Renal pelvis (tissue), 4 donors: ENCODE measurements around the gene PRSS56. TPM values are rescaled to one million over a fixed set of nuclear protein-coding genes. Genes with fewer than 3 reads are reported as not detected.

Experiments used
- DNase-seq: peaks from one replicate; pipeline ENCODE4 v3.0.0-alpha.2; 2013
- polyA plus RNA-seq, 3 donors: library from polyadenylated mRNA; unstranded; fragments of 120-200 nt; gene quantifications; one replicate each; pipeline ENCODE4 v1.2.1, GENCODE V29; 2013; ENCODE audit not compliant: insufficient read length in 3 of 3

Gene PRSS56
- polyA plus RNA-seq, 3 donors: 0.13 TPM; not detected in 2

DNA sequence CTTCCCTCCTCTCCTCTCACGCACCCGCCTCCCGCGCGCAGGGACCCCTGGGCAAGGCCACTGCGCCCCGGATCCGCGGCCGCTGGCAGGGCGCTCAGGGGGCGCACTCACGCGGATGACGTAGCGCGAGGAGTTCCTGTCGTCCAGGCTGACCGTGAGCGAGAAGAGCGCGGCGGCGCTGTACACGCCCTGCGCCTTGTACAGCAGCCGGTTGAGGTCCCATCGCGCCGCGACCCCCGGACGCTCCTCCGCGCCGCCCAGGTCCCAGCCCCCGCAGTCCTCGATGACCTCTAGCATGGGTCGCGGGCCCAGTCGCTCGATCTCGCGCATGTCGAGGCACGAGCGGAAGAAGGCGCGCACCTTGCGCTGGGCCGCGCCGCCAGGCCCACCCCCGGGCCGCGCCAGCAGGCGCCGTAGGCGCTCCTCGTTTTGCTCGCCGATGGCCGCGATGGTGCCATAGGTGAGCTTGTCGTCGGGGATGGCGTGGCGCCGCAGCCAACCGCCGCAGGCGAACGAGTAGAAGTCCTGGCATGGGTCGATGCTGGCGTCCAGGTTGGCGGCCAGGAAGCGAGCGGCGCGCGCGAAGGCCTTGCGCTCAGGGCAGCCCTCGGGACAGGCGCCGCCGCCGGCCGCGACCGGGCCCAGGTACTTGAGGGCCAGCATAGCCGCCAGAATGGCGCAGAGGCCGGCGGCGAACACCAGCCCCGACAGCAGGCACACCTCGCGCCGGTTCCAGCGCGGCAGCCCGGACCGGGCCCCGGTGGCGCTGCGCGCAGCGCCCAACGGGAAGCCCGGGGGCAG is 34.2 kb upstream of the PRSS56 start:
- no peak for DNase-seq

DNA sequence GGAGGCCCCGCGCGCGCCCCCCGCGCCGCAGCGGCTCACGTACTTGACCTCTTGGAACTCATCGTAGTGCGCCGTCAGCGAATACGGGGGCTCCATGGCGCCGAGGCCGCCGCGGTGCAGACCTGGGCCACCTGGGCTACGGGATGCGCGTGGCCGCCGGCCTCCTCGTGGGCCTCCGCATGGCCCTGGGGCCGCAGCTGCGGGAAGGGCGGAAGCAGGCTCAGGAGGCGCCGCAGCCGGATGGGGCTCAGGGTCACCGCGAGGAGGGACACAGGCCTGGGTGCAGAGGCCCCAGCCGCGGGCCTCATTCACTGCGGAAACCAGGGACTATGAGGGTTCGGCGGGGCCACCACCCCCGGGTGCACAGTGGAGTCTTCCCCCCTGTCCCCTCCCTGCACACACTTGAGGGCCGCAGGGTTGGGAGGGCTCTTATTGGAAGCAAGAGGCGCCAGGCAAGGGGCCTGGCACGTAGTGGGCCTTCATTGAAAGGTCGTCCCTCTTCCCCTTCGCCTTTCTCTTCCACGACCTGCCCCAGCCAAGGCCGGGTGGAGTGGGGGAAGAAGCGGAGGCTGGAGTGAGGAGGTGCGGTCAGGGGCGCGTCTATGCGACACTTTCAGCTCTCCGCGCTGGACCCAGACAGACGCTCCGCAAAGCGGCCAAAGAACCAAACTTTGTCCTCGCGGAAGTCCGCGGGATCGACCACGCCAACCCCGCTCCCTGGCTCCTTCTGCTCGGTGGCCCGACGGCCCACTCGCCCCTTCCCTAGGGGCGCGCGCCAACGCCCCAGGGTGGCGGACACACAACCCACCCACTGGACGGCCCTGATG is 33.4 kb upstream of the PRSS56 start:
- no peak for DNase-seq

DNA sequence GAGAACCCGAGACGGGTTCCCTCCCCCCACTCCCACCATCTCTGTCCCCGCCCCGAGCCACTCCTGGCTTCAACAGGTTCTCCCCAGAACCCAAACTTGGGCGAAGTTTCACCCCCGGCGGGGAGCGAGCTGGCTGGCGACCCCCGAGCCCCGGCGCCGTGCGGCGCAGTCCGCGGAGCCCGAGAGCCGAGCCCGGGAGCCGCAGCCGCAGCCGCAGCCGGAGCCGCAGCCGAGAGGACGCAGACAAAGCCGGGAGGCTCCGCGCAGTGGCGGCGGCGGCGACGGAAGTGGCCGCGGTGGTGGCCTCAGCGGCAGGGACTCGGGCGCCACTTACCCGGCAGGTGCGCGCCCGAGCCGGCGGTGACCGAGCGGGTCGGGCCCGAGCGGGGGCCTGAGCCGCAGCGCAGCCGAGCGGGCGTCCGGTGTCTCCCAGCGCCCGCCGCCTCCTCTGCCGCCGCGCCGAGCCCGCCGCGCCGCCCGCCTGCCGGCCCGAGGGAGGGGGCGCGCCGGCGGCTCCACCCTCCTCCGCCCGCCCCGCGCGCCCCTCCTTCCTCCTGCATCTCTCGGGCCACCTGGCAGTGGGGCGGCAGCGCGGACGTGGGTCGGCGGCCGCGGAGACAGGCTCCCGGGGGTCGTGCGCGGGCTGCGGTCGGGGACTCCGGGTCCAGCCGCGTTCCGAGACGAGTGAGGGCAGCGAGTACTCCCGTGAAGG is 32.6 kb upstream of the PRSS56 start, which contains the start of gene ECEL1:
TSS of gene ECEL1 (minus strand) at position 450 of the 712 bp plus-strand sequence. CDS start 1,181 bp downstream, outside the sequence.
- DNase-seq: no peak

DNA sequence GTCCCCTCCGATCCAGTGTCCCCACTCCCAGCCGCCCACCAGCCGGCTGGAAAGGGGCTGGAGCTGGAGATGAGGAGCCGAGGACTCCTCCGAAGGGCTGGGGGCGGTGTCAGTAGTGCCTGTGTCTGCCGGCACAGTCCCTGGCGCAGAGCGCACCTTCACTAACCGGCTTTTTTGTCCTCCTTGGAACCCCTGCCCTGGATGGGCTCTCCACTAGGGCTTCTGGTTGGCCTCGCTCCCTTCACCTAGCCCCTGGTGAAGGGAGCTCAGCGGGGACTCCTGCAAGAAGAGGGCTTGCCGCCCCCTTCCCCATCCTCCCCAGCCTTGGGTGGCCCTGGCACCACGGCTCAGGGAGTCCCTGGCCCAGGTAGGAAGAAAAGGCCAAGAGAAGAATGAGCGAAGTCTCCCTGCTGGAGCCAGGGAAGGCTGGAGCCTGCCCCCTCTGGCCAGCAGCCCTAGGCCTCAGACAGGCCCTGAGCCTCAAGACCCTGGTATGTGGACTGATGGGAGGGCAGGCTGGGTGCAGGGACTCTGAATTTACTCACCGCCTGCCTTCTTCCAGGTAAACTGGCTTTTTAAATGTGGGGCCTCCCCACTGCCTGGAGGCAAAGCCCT is 32.0 kb upstream of the PRSS56 start:
- no peak for DNase-seq

DNA sequence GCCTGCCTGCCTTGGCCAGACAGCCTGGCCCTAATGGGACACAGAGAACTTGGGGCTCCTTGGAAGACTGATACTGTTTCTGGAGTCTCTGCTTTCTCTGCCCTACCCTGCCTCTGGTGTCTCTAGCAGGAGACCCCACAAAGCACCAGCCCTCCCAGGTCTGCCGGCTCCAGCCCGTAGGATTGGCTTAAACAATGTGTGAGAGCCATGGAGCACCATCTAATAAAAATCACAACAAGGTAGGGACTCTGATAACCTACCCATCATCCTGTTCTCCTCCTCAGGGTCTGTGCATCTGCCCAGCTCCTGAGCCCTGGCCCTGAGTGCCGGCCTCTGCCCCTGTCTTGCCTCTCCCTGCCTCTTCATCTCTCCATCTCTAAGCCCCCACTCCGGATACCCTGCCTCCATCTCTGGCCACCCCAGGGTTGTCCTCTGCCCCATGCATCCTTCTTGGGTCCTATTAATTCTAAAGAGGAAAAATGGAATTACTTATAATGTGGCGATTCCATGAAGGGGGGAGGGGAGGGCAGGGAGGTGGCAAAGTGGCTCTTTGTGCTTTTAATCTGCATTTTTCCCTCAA is 31.4 kb upstream of the PRSS56 start:
- DNase-seq: no peak

DNA sequence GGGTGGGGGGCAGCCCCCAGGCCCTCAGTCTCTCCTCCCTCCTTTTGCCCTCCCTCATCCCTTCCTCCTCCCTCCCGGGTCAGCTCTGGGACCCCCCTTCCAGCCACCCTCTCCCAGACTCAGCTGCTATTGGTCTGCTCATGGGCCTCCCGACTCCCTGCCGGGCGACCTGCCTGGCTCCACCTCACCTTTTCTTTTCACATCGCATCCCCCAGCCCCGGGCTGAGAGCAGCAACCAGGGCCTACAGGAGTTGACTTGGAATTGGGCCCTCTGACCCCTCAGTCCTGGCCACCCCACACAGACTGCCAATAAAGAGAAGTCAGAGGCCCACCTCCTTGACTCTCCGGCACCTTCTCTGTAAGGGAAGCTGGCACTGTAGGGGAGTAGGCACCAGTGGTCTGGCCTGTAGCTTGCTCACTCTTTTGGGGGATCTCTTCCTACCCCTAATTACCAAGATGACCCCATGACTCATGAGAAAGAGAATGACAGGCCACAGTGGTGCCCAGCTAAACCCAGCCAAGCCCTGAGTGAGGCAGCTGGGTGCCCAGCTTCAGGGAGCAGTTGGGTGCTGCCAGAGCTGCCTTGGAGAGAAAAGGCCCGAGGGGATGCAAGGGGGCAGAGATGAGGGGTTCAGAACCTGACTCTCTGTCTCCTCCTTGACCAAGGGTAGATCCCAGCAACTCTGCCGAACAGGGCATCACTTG is 30.5 kb upstream of the PRSS56 start:
- no peak for DNase-seq

DNA sequence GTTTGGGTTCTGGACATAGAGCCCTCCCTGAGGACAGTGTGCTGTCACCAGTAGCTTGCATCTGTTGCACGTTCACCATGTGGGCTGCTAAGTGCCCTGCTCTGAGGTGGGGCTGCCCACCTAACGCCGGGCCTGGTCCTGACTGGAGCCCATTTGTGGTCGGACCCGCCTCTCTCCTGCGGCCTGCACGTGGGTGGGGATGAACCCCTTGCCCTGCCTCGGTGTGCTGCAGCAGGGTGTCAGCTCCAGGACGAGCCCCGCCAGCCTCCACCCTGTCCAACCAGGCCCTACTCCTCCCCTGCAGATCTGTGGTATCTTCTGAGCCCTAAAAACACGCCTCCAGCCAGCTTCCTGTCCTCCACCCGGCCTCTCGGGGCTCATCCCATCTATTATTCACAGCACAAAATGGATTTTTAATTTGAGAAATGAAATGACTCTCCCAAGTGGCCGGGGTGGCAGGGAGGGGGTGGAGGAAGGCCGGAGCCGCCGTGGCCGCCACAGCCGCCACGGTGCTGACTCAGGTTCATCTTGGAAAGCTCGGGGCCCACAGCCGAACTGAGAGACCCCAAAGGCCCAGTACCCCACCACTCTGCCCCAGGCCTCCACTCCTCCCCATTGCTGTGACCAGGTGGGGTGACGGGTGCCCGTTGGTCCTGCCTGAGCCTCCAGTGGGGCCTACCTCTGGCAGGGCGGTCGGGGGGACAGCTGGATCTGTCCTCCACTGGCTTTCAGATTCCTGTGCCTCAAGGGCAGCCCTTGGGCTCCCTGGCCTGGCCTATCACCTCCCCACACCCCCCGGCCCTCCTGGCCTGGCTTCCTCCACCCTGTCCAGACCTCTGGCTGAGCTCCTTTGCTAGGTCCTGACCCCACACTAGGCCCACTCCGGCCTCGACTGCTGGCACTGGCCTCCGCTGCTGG is 29.7 kb upstream of the PRSS56 start:
- DNase-seq: no peak

DNA sequence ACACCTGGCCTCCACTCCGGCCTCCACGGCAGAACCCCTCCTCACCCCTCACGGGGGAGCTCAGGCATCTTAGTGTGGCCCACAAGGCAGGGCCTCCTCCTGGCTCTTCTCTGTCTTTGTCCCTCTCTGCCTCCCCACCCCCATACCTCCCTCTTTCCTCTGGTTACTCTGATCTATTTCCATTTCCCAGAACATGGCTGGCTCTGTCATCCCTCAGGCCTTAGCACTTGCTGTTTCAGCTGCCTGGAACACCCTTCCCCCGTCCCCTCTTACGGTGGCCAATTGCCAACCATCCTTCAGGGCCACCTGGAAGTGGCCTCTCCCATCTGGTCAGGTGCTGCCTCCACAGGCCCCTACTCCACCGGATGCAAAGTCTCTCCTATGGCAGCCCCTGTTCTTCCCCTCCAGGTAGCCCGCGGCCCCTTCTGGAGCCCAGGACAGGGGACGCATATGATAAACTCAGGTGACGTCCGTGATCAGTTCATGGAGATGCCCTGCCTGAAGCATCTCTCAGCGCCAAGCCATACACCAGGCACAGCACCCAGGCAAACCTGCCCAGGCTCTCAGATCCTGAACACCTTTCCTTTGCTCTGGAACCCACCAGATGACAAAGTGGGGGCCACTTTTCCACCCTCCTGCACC is 28.9 kb upstream of the PRSS56 start:
- DNase-seq: no peak

DNA sequence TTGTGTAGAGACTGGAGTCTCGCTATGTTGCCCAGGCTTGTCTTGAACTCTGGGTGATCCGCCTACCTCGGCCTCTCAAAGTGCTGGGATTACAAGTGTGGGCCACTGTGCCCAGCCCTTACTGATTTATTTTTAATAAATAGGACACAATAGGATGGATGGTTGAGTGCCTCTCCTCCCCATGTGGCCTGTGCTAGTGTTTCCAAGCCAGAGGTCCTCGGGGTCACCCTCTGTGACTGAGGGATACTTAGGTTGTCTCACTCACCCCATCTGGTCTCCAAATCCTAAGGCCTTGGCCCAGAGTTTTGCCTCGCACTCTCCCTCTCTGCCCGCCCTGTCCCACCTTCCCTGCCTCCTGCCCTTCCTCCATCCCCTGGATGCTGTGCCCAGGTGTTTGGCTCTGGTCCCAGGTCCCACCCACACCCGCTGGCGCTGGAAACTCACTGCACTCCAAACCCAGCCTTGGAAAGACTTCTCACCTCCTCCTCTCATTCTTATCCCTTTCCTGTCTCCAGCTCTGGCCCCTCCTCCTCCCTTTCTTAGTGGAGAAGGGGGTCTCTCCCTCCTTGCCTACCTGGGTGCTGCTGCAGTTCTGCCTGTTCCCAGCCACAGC is 27.8 kb upstream of the PRSS56 start:
- DNase-seq: no peak

DNA sequence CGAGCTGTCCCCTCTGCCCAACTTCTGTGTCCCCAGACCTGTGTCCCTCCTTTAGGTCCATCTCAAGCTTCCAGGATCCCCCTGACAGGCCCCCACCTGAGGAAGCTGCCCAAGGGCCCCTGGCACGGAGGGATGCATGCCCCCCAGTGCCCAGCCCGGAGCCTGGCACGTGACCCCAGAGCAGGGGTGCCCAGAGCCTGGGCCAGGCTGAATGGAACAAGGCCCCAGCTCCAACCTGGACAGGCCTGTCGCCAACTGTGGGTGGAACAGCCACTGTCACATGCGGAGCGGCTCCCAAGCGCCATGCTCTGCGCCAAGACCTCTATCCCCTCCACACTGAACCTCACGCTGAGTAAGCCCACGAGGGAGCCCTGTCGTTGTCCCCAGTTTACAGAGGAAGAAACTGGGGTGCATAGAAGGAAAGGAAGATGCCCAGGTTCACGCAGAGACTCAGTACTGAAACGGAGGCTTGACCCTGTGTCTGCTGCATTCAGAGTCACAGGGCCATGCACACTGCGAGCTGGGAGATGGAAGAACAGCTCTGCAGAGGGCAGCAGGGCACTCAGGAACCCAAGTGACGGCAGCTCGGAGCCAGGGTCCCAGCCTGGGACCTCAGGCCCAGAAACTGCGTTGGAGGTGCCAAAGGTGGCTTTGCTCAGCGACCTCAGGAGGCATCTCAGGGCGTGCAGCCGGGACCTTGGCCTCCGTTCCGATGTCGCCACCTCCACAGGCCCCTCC is 27.1 kb upstream of the PRSS56 start:
- DNase-seq: no peak

DNA sequence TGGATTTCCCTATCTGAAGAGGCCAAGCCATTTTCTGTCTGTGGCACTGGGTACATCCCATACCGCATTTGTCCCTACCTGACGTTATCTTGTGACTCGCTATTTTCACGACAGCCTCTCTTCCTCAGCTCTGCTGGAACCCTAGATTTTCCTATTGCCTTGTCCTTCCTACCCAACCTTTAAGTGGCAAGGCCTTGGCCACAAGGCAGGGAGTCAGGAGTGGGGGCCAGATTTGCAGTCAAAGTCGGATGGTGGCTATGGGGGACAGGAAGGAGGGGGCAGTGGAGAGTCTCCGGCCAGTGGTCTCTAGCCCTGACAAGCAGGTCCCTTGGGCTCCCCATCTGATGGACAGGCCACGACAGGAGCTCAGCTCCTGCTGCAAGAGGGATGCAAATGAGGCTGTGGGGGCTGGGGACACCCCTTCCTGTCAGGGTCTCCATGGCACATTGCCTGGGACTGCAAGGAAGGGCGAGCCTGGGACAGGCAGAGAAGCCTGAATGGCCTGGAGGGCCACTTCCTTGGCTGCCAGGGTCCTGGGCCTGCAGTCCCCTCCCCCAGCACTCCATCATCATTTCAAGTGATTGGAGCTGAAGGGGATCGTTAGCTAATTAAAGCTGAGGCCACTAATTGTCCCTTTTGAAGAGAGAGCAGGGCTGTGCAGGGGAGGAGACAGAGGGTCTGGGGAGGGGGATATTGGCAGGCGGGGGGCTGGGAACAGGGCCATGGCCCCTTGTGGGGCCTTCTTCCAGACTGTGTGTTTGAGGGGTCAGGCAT is 26.3 kb upstream of the PRSS56 start:
- no peak for DNase-seq

DNA sequence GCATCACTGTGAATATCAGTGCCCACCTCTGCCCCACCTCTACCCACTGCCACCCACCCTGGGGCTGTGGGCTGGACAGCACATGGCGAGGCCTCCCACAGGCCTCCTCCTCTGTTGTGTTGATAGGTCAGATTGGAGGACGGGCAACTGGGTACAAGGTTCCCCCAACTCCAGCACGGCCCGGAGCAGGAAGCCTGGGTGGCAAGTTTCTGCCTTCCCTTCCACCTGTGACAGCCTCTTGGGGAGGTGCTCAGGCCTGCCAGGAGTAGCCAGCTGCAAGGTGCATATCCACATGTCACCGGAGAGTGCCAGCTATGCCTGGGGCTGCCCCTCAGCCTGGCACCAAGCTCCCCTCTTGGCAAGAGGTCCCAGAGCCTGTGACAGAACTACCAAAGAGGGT is 25.6 kb upstream of the PRSS56 start:
- DNase-seq: no peak

DNA sequence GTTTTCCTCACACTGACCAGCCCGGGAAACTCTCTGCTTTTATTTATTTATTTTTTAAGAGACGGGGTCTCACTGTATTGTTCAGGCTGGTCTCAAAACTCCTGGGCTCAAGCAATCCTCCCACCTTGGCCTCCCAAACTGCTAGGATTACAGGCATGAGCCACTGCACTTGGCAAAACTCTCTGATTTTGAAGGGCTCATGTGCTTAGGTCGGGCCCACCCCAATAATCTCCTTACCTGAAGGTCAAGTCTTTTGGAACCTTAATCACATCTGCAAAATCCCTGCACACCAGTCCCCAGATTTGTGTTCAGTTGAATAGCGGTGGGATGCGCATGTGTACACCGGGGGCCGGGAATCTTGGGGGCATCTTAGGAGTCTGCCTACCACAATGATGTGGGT is 24.9 kb upstream of the PRSS56 start:
- no peak for DNase-seq

DNA sequence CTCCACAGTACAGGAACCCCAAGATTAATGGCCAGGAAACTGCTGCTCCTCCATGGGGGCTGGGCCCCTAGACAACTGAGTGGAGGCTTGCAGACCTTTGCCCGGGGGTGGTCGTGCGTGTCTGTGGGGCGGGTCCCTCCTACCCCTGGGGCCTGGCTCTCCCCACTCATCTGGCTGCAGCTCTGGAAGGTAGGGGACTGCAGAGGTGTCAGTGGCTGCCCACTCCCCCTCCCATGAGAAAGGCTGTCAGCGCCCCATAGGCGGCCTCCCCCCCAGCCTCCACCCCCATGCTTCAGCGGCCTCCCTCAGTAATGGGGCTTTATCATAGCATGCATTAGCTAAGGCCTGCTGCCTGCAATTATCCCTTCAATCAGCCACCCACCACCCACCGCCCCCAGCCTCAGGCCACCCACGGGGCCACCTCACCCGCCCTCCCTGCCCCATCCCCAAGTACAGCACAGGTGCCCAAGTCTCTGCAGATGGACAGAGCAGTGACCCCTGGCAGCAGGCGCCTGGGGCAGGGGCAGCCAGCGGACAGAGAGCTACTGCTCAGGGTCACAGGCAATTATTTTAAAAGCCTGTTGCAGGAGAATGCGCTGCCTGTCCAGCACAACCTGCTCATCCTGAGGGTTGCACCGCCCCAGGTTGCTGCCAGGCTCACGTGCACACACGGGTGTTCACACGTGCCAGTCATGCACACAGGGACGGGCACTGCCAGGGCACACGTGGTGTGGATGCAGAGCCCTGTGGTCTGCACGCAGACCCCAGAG is 23.5 kb upstream of the PRSS56 start:
- no peak for DNase-seq

DNA sequence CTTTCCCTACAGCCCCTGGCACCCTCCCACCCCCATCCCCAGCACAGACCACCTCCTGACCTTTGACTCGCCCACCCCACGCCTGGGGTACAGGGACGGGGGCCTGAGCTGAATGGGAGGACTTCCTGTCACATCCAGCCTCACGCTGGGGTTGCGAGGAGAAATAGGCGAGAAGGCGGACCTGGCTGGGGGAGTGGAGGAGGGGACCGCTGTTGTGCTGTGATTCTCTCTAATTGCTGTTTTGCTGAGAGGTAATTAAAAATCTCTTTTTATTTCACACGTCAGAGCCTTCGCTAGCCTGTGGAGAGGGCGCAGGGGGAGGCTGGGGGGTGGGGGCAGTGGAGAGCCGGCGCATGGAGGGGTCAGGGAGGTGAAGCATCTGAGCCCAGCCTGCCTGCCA is 22.8 kb upstream of the PRSS56 start:
- DNase-seq: no peak

DNA sequence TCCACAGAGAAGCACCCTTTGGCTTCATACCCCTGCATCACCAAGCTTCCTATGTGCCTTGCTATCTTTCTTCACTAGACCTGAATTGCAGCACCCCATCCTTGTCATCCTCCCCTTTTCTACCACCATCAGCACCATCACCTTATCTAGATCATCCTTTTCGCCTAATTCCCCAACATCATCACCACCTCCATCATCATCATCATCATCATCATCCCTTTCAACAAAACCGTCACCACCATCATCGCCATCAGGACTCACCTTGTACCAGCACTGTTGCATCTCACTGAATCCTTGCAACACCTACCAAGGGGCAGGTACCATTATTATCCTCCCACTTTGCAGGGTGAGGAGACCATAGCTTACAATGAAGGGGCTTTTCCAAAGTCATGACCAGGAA is 21.7 kb upstream of the PRSS56 start:
- DNase-seq: no peak
